GM23338 (cell line): ENCODE data around the gene EYA4. TPM values are rescaled to one million over a fixed set of nuclear protein-coding genes. Genes with fewer than 3 reads are reported as not detected.

Source experiments
- ATAC-seq: fragments of 200-7000 bp; cut with Tn5 transposase; 3 replicates; pipeline ENCODE4 v1.9.1; 2020
- DNase-seq: peaks from one replicate; pipeline ENCODE4 v3.0.0-alpha.2; 2015; ENCODE audit warnings: low spot score
- H2AFZ ChIP-seq: fragments of 200-600 bp; sonication (generic); 2 replicates; pipeline ENCODE4 v1.8.0; 2016; ENCODE audit warnings: antibody characterized with exemption, mild to moderate bottlenecking, moderate library complexity
- H3F3A ChIP-seq: fragments of 200-600 bp; sonication (generic); replicated peaks from 2 replicates; pipeline ENCODE4 v1.8.0; 2017; ENCODE audit warnings: antibody characterized with exemption, mixed run types, low read depth
- H3K27ac ChIP-seq: fragments of 200-600 bp; sonication (generic); 2 replicates; pipeline ENCODE4 v1.6.1; 2016; ENCODE audit warnings: low read depth
- H3K27me3 ChIP-seq: fragments of 200-600 bp; sonication (generic); 2 replicates; pipeline ENCODE4 v1.8.0; 2016; ENCODE audit warnings: mild to moderate bottlenecking, mixed run types, moderate library complexity; ENCODE audit not compliant: insufficient read depth
- H3K36me3 ChIP-seq: fragments of 200-600 bp; sonication (generic); 2 replicates; pipeline ENCODE4 v1.8.0; 2016; ENCODE audit warnings: mild to moderate bottlenecking; ENCODE audit not compliant: insufficient read depth
- H3K4me1 ChIP-seq: fragments of 200-600 bp; sonication (generic); 2 replicates; pipeline ENCODE4 v1.8.0; 2016; ENCODE audit warnings: mild to moderate bottlenecking, moderate library complexity; ENCODE audit not compliant: insufficient read depth
- H3K4me2 ChIP-seq: fragments of 200-600 bp; sonication (generic); 2 replicates; pipeline ENCODE4 v1.7.1; 2017; ENCODE audit warnings: mixed run types
- H3K4me3 ChIP-seq: fragments of 200-600 bp; sonication (generic); 2 replicates; pipeline ENCODE4 v1.6.1; 2016; ENCODE audit warnings: mixed run types
- H3K79me2 ChIP-seq: fragments of 200-600 bp; sonication (generic); replicated peaks from 2 replicates; pipeline ENCODE4 v1.8.0; 2017; ENCODE audit warnings: mild to moderate bottlenecking; ENCODE audit not compliant: insufficient read depth
- H3K9me2 ChIP-seq: fragments of 200-600 bp; sonication (generic); 2 replicates; pipeline ENCODE4 v1.8.0; 2017; ENCODE audit not compliant: insufficient read depth
- H4K20me1 ChIP-seq: fragments of 200-600 bp; sonication (generic); replicated peaks from 2 replicates; pipeline ENCODE4 v1.8.0; 2017; ENCODE audit warnings: mild to moderate bottlenecking; ENCODE audit not compliant: insufficient read depth
- H3K27ac Mint-ChIP-seq: 2 replicates; pipeline ENCODE4 v1.8.0; 2020; ENCODE audit warnings: inconsistent platforms, mild to moderate bottlenecking, moderate library complexity, mixed read lengths
- H3K27me3 Mint-ChIP-seq: 3 replicates; pipeline ENCODE4 v1.8.0; 2022; ENCODE audit warnings: low read depth, mild to moderate bottlenecking, moderate library complexity, mixed read lengths, inconsistent platforms; ENCODE audit not compliant: insufficient read depth, poor library complexity
- H3K36me3 Mint-ChIP-seq: 3 replicates; pipeline ENCODE4 v1.8.0; 2021; ENCODE audit warnings: low read depth, mild to moderate bottlenecking, inconsistent platforms, moderate library complexity, mixed read lengths
- H3K4me1 Mint-ChIP-seq: 3 replicates; pipeline ENCODE4 v1.8.0; 2020; ENCODE audit warnings: mild to moderate bottlenecking, inconsistent platforms, mixed read lengths
- H3K4me3 Mint-ChIP-seq: 3 replicates; pipeline ENCODE4 v1.8.0; 2021; ENCODE audit warnings: moderate library complexity, mild to moderate bottlenecking, inconsistent platforms, mixed read lengths
- H3K9me3 Mint-ChIP-seq: 3 replicates; pipeline ENCODE4 v1.8.0; 2020; ENCODE audit warnings: moderate library complexity, mild to moderate bottlenecking, inconsistent platforms, mixed read lengths
- CREB1 ChIP-seq: fragments of 250-450 bp; sonication (Bioruptor Pico); IDR thresholded peaks from 2 replicates; pipeline ENCODE4 v1.5.0; 2020; ENCODE audit warnings: low read depth, mild to moderate bottlenecking, moderate library complexity
- EZH2 ChIP-seq: fragments of 200-600 bp; sonication (generic); IDR thresholded peaks from one replicate; pipeline ENCODE4 v1.8.0; 2017; ENCODE audit warnings: antibody characterized with exemption, mild to moderate bottlenecking, low read depth; ENCODE audit not compliant: unreplicated experiment
- EZH2phosphoT487 ChIP-seq: fragments of 200-600 bp; sonication (generic); IDR thresholded peaks from one replicate; pipeline ENCODE4 v1.8.1; 2018; ENCODE audit warnings: antibody characterized with exemption; ENCODE audit not compliant: unreplicated experiment
- JUNB ChIP-seq: IDR thresholded peaks from one replicate; pipeline ENCODE4 v1.6.1; 2016; ENCODE audit warnings: antibody characterized with exemption; ENCODE audit not compliant: unreplicated experiment
- NANOG ChIP-seq: IDR thresholded peaks from 2 replicates; pipeline ENCODE4 v1.6.1; 2016; ENCODE audit warnings: antibody characterized with exemption, borderline replicate concordance
- POLR2AphosphoS5 ChIP-seq: IDR thresholded peaks from 2 replicates; pipeline ENCODE4 v1.6.1; 2016; ENCODE audit warnings: antibody characterized with exemption, low read depth
- STAT1 ChIP-seq: IDR thresholded peaks from one replicate; pipeline ENCODE4 v1.6.1; 2016; ENCODE audit warnings: antibody characterized with exemption; ENCODE audit not compliant: unreplicated experiment
- ZNF114 ChIP-seq: fragments of 250-450 bp; sonication (Bioruptor Pico); IDR thresholded peaks from 2 replicates; pipeline ENCODE4 v1.5.0; 2020; ENCODE audit warnings: mild to moderate bottlenecking, moderate library complexity
- ZNF331 ChIP-seq: fragments of 250-450 bp; sonication (Bioruptor Pico); IDR thresholded peaks from 2 replicates; pipeline ENCODE4 v1.5.0; 2020; ENCODE audit warnings: low read depth, mild to moderate bottlenecking, moderate library complexity
- polyA plus RNA-seq: library from polyadenylated mRNA; unstranded; fragments of >200 nt; fragmentation: Nextera tagmentation; extraction: Ambion mirVana; gene quantifications from 2 replicates; pipeline ENCODE4 v1.2.1, GENCODE V29; 2016
- total RNA-seq: library from RNA; depleted of rRNA; stranded (reverse); fragments of >200 nt; shearing (Covaris generic); gene quantifications from 2 replicates; pipeline ENCODE4 v1.2.3, GENCODE V29; 2014
- TF ChIP-seq, protein P1 (sequence below): IDR thresholded peaks from one replicate; pipeline ENCODE4 v1.6.1; 2018; ENCODE audit warnings: antibody characterized with exemption; ENCODE audit not compliant: unreplicated experiment
- TF ChIP-seq, protein P2 (sequence below), 2 experiments: fragments of 200-600 bp in 1 of 2; sonication (generic) in 1 of 2; conservative IDR thresholded peaks; 2 replicates each; pipeline versions ENCODE4 v1.5.1 to v1.6.1; 2016 to 2017; ENCODE audit warnings: antibody characterized with exemption in 2 of 2, low read depth in 2 of 2, mild to moderate bottlenecking in 2 of 2, moderate library complexity in 1 of 2
- TF ChIP-seq, protein P3 (sequence below): fragments of 250-450 bp; sonication (Bioruptor Pico); IDR thresholded peaks from 2 replicates; pipeline ENCODE4 v1.5.0; 2020; ENCODE audit warnings: mild to moderate bottlenecking, moderate library complexity
- TF ChIP-seq, protein P4 (sequence below): IDR thresholded peaks from 2 replicates; pipeline ENCODE4 v1.6.1; 2016; ENCODE audit warnings: antibody characterized with exemption

The EYA4 gene
- total and polyA plus RNA-seq, 2 experiments from 2014 or later, result 0.05 to 0.21 TPM

DNA sequence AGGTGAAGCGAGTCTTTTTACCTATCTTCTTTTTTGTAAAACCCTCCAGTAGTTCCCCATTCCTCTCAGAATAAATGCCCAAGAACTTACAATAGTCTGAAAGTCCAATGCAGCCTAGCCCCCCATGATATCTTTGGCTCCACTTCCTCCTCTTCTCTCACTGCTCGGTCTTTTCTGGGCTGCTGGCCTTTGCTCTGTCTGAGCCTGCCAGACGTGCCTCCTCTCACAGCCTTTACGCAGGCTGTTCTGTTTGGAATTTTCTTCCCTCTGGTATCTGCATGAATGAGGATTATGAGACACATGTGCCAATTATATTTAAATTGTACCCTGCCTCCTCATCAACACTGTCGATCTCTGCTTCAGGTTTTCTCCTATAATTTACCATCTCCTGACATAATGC lies 174.1 kb downstream of the EYA4 start:
- Mint-ChIP-seq H3K4me1 (peaks cover 9% of the 10 kb centered on the region), H3K36me3 (no peaks in the 10 kb centered on the region), H3K4me3 (no peak overlapping the region), H3K9me3 (no peaks in the 10 kb centered on the region), H3K27me3 (no peaks in the 10 kb centered on the region), H3K27ac (no peak overlapping the region)
- no peaks in the 10 kb centered on the region for H3K79me2 ChIP-seq
- DNase-seq (no peak), ATAC-seq (no peak)
- H3K4me1 ChIP-seq, result peaks cover 13% of the 10 kb centered on the region; the same call in 1 of the 2 replicates
- H3K27ac ChIP-seq, result no peak overlapping the region
- H3K4me3 ChIP-seq, result no peak overlapping the region
- no peaks in the 10 kb centered on the region for H3K27me3 ChIP-seq
- H3K36me3 ChIP-seq, result no peaks in the 10 kb centered on the region
- TF ChIP-seq EZH2phosphoT487 (no peak), NANOG (no peak), STAT1 (no peak), CREB1 (CRISPR knock-in tag) (no peak), POLR2AphosphoS5 (no peak), ZNF331 (CRISPR knock-in tag) (no peak), ZNF114 (no peak), EZH2 (no peak), JUNB (no peak)
- TF ChIP-seq, protein P1, sequence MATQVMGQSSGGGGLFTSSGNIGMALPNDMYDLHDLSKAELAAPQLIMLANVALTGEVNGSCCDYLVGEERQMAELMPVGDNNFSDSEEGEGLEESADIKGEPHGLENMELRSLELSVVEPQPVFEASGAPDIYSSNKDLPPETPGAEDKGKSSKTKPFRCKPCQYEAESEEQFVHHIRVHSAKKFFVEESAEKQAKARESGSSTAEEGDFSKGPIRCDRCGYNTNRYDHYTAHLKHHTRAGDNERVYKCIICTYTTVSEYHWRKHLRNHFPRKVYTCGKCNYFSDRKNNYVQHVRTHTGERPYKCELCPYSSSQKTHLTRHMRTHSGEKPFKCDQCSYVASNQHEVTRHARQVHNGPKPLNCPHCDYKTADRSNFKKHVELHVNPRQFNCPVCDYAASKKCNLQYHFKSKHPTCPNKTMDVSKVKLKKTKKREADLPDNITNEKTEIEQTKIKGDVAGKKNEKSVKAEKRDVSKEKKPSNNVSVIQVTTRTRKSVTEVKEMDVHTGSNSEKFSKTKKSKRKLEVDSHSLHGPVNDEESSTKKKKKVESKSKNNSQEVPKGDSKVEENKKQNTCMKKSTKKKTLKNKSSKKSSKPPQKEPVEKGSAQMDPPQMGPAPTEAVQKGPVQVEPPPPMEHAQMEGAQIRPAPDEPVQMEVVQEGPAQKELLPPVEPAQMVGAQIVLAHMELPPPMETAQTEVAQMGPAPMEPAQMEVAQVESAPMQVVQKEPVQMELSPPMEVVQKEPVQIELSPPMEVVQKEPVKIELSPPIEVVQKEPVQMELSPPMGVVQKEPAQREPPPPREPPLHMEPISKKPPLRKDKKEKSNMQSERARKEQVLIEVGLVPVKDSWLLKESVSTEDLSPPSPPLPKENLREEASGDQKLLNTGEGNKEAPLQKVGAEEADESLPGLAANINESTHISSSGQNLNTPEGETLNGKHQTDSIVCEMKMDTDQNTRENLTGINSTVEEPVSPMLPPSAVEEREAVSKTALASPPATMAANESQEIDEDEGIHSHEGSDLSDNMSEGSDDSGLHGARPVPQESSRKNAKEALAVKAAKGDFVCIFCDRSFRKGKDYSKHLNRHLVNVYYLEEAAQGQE, result no peak
- TF ChIP-seq, protein P2, sequence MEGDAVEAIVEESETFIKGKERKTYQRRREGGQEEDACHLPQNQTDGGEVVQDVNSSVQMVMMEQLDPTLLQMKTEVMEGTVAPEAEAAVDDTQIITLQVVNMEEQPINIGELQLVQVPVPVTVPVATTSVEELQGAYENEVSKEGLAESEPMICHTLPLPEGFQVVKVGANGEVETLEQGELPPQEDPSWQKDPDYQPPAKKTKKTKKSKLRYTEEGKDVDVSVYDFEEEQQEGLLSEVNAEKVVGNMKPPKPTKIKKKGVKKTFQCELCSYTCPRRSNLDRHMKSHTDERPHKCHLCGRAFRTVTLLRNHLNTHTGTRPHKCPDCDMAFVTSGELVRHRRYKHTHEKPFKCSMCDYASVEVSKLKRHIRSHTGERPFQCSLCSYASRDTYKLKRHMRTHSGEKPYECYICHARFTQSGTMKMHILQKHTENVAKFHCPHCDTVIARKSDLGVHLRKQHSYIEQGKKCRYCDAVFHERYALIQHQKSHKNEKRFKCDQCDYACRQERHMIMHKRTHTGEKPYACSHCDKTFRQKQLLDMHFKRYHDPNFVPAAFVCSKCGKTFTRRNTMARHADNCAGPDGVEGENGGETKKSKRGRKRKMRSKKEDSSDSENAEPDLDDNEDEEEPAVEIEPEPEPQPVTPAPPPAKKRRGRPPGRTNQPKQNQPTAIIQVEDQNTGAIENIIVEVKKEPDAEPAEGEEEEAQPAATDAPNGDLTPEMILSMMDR (conservative IDR thresholded peaks at IDR 0.05; ENCODE audit: low read depth in 2 of 2), result no peak
- TF ChIP-seq, protein P3, sequence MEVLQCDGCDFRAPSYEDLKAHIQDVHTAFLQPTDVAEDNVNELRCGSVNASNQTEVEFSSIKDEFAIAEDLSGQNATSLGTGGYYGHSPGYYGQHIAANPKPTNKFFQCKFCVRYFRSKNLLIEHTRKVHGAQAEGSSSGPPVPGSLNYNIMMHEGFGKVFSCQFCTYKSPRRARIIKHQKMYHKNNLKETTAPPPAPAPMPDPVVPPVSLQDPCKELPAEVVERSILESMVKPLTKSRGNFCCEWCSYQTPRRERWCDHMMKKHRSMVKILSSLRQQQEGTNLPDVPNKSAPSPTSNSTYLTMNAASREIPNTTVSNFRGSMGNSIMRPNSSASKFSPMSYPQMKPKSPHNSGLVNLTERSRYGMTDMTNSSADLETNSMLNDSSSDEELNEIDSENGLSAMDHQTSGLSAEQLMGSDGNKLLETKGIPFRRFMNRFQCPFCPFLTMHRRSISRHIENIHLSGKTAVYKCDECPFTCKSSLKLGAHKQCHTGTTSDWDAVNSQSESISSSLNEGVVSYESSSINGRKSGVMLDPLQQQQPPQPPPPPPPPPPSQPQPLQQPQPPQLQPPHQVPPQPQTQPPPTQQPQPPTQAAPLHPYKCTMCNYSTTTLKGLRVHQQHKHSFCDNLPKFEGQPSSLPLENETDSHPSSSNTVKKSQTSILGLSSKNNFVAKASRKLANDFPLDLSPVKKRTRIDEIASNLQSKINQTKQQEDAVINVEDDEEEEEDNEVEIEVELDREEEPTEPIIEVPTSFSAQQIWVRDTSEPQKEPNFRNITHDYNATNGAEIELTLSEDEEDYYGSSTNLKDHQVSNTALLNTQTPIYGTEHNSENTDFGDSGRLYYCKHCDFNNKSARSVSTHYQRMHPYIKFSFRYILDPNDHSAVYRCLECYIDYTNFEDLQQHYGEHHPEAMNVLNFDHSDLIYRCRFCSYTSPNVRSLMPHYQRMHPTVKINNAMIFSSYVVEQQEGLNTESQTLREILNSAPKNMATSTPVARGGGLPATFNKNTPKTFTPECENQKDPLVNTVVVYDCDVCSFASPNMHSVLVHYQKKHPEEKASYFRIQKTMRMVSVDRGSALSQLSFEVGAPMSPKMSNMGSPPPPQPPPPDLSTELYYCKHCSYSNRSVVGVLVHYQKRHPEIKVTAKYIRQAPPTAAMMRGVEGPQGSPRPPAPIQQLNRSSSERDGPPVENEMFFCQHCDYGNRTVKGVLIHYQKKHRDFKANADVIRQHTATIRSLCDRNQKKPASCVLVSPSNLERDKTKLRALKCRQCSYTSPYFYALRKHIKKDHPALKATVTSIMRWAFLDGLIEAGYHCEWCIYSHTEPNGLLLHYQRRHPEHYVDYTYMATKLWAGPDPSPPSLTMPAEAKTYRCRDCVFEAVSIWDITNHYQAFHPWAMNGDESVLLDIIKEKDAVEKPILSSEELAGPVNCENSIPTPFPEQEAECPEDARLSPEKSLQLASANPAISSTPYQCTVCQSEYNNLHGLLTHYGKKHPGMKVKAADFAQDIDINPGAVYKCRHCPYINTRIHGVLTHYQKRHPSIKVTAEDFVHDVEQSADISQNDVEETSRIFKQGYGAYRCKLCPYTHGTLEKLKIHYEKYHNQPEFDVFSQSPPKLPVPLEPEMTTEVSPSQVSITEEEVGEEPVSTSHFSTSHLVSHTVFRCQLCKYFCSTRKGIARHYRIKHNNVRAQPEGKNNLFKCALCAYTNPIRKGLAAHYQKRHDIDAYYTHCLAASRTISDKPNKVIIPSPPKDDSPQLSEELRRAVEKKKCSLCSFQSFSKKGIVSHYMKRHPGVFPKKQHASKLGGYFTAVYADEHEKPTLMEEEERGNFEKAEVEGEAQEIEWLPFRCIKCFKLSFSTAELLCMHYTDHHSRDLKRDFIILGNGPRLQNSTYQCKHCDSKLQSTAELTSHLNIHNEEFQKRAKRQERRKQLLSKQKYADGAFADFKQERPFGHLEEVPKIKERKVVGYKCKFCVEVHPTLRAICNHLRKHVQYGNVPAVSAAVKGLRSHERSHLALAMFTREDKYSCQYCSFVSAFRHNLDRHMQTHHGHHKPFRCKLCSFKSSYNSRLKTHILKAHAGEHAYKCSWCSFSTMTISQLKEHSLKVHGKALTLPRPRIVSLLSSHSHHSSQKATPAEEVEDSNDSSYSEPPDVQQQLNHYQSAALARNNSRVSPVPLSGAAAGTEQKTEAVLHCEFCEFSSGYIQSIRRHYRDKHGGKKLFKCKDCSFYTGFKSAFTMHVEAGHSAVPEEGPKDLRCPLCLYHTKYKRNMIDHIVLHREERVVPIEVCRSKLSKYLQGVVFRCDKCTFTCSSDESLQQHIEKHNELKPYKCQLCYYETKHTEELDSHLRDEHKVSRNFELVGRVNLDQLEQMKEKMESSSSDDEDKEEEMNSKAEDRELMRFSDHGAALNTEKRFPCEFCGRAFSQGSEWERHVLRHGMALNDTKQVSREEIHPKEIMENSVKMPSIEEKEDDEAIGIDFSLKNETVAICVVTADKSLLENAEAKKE (CRISPR knock-in tag), result no peak
- TF ChIP-seq, protein P4, sequence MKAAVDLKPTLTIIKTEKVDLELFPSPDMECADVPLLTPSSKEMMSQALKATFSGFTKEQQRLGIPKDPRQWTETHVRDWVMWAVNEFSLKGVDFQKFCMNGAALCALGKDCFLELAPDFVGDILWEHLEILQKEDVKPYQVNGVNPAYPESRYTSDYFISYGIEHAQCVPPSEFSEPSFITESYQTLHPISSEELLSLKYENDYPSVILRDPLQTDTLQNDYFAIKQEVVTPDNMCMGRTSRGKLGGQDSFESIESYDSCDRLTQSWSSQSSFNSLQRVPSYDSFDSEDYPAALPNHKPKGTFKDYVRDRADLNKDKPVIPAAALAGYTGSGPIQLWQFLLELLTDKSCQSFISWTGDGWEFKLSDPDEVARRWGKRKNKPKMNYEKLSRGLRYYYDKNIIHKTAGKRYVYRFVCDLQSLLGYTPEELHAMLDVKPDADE, result no peak
- H2AFZ ChIP-seq, result no peak overlapping the region; the same call in 1 of the 2 replicates
- no peaks in the 10 kb centered on the region for H3F3A ChIP-seq
- H4K20me1 ChIP-seq, result no peaks in the 10 kb centered on the region
- H3K9me2 ChIP-seq, result no peaks in the 10 kb centered on the region
- H3K4me2 ChIP-seq, result no peak overlapping the region
